H9 (cell line): ENCODE results near the gene H2AZ1. TPM values are rescaled to one million over a fixed set of nuclear protein-coding genes. Genes with fewer than 3 reads are reported as not detected.

ENCODE experiments used
- DNase-seq: peaks from one replicate; pipeline ENCODE4 v3.0.0-alpha.2; 2017
- H2AFZ ChIP-seq: one replicate; pipeline ENCODE4 v1.6.1; 2013; ENCODE audit warnings: mild to moderate bottlenecking, low read length, control low read depth, moderate library complexity
- H2AK5ac ChIP-seq: 2 replicates; pipeline ENCODE4 v1.6.1; 2013; ENCODE audit warnings: low read length, control low read depth, mixed read lengths; ENCODE audit not compliant: insufficient read length
- H2BK120ac ChIP-seq: one replicate; pipeline ENCODE4 v1.6.1; 2013; ENCODE audit warnings: low read depth, mild to moderate bottlenecking, low read length, control low read depth, inconsistent platforms; ENCODE audit not compliant: poor library complexity, severe bottlenecking
- H2BK12ac ChIP-seq: 2 replicates; pipeline ENCODE4 v1.6.1; 2013; ENCODE audit warnings: low read length, control low read depth, mixed read lengths, low read depth; ENCODE audit not compliant: insufficient read length
- H2BK15ac ChIP-seq: 2 replicates; pipeline ENCODE4 v1.6.1; 2013; ENCODE audit warnings: low read depth, low read length, control low read depth
- H2BK20ac ChIP-seq: one replicate; pipeline ENCODE4 v1.6.1; 2013; ENCODE audit warnings: low read depth, mild to moderate bottlenecking, low read length, control low read depth, inconsistent platforms; ENCODE audit not compliant: poor library complexity, severe bottlenecking
- H2BK5ac ChIP-seq: 2 replicates; pipeline ENCODE4 v1.6.1; 2013; ENCODE audit warnings: low read length, control low read depth, mixed read lengths; ENCODE audit not compliant: insufficient read length
- H3K14ac ChIP-seq: 2 replicates; pipeline ENCODE4 v1.6.1; 2013; ENCODE audit warnings: low read length, control low read depth; ENCODE audit not compliant: insufficient read depth
- H3K18ac ChIP-seq: 2 replicates; pipeline ENCODE4 v1.6.1; 2013; ENCODE audit warnings: low read depth, mild to moderate bottlenecking, mixed read lengths, low read length, control low read depth; ENCODE audit not compliant: insufficient read length
- H3K23ac ChIP-seq: 2 replicates; pipeline ENCODE4 v1.6.1; 2013; ENCODE audit warnings: low read length, control low read depth, mixed read lengths, low read depth; ENCODE audit not compliant: insufficient read length
- H3K23me2 ChIP-seq: 2 replicates; pipeline ENCODE4 v1.6.1; 2013; ENCODE audit warnings: low read depth, mild to moderate bottlenecking, mixed read lengths, low read length, control low read depth; ENCODE audit not compliant: insufficient read length, poor library complexity, severe bottlenecking
- H3K27ac ChIP-seq: 2 replicates; pipeline ENCODE4 v1.5.1; 2013; ENCODE audit warnings: low read length, control low read depth, mixed read lengths, low read depth; ENCODE audit not compliant: insufficient read length
- H3K27me3 ChIP-seq: 2 replicates; pipeline ENCODE4 v1.6.1; 2013; ENCODE audit warnings: low read length, control low read depth, inconsistent platforms; ENCODE audit not compliant: insufficient read depth
- H3K4ac ChIP-seq: 2 replicates; pipeline ENCODE4 v1.6.1; 2013; ENCODE audit warnings: low read depth, mild to moderate bottlenecking, control low read depth, inconsistent platforms, low read length, moderate library complexity
- H3K4me1 ChIP-seq: 2 replicates; pipeline ENCODE4 v1.6.1; 2013; ENCODE audit warnings: low read length, control low read depth, inconsistent platforms; ENCODE audit not compliant: insufficient read depth
- H3K4me2 ChIP-seq: 2 replicates; pipeline ENCODE4 v1.6.1; 2013; ENCODE audit warnings: low read length, control low read depth, mixed read lengths; ENCODE audit not compliant: insufficient read length, insufficient read depth
- H3K56ac ChIP-seq: 2 replicates; pipeline ENCODE4 v1.6.1; 2013; ENCODE audit warnings: low read depth, mild to moderate bottlenecking, mixed read lengths, low read length, control low read depth; ENCODE audit not compliant: insufficient read length
- H3K79me1 ChIP-seq: 2 replicates; pipeline ENCODE4 v1.6.1; 2013; ENCODE audit warnings: low read depth, mild to moderate bottlenecking, moderate library complexity, low read length, control low read depth, inconsistent platforms; ENCODE audit not compliant: insufficient read depth, poor library complexity, severe bottlenecking
- H3K79me2 ChIP-seq: 2 replicates; pipeline ENCODE4 v1.6.1; 2013; ENCODE audit warnings: low read length, control low read depth, inconsistent platforms; ENCODE audit not compliant: insufficient read depth
- H3K9ac ChIP-seq: 2 replicates; pipeline ENCODE4 v1.6.1; 2013; ENCODE audit warnings: low read length, control low read depth, mixed read lengths; ENCODE audit not compliant: insufficient read length; ENCODE audit errors: extremely low read depth
- H3K9me3 ChIP-seq: one replicate; pipeline ENCODE4 v1.6.1; 2013; ENCODE audit warnings: low read depth, low read length, inconsistent platforms; ENCODE audit not compliant: control insufficient read depth
- H3T11ph ChIP-seq: one replicate; pipeline ENCODE4 v1.6.1; 2013; ENCODE audit warnings: mild to moderate bottlenecking, low read length, control low read depth, inconsistent platforms
- H4K20me1 ChIP-seq: one replicate; pipeline ENCODE4 v1.6.1; 2013; ENCODE audit not compliant: control insufficient read depth, insufficient read length, insufficient read depth
- H4K5ac ChIP-seq: 2 replicates; pipeline ENCODE4 v1.6.1; 2013; ENCODE audit warnings: low read depth, mild to moderate bottlenecking, mixed read lengths, low read length, control low read depth; ENCODE audit not compliant: insufficient read length
- H4K8ac ChIP-seq: replicated peaks from 2 replicates; pipeline ENCODE4 v1.6.1; 2013; ENCODE audit warnings: low read length, control low read depth, mixed read lengths, low read depth; ENCODE audit not compliant: insufficient read length
- H4K91ac ChIP-seq: 2 replicates; pipeline ENCODE4 v1.6.1; 2013; ENCODE audit warnings: low read depth, mild to moderate bottlenecking, moderate library complexity, mixed read lengths, low read length, control low read depth; ENCODE audit not compliant: insufficient read length
- H3K27ac Mint-ChIP-seq, 3 experiments: 2 replicates in 2 of 3; 3 replicates in 1 of 3; pipeline ENCODE4 v1.8.0; 2020 to 2021; ENCODE audit warnings: mixed read lengths in 3 of 3, mild to moderate bottlenecking in 1 of 3, moderate library complexity in 1 of 3
- H3K27me3 Mint-ChIP-seq: 2 replicates; pipeline ENCODE4 v1.8.0; 2021; ENCODE audit warnings: low read depth, mild to moderate bottlenecking, moderate library complexity, mixed read lengths
- H3K36me3 Mint-ChIP-seq, 3 experiments: 2 replicates in 2 of 3; 3 replicates in 1 of 3; pipeline ENCODE4 v1.8.0; 2020 to 2021; ENCODE audit warnings: low read depth in 3 of 3, mixed read lengths in 3 of 3; ENCODE audit not compliant: insufficient read depth in 1 of 3
- H3K4me1 Mint-ChIP-seq, 2 experiments: 2 replicates each; pipeline ENCODE4 v1.8.0; 2020; ENCODE audit warnings: mixed read lengths in 2 of 2
- H3K4me3 Mint-ChIP-seq, 2 experiments: 2 replicates in 1 of 2; 3 replicates in 1 of 2; pipeline ENCODE4 v1.8.0; 2020 to 2021; ENCODE audit warnings: mild to moderate bottlenecking in 2 of 2, mixed read lengths in 2 of 2, moderate library complexity in 1 of 2
- H3K9me3 Mint-ChIP-seq, 2 experiments: 2 replicates in 1 of 2; 3 replicates in 1 of 2; pipeline ENCODE4 v1.8.0; 2020; ENCODE audit warnings: mild to moderate bottlenecking in 2 of 2, mixed read lengths in 2 of 2, moderate library complexity in 1 of 2
- CTCF ChIP-seq: fragments of 200-600 bp; sonication (generic); conservative IDR thresholded peaks from 3 replicates; pipeline ENCODE4 v1.8.0; 2021; ENCODE audit warnings: antibody characterized with exemption, mild to moderate bottlenecking
- WGBS: extraction: QIAGEN DNeasy Blood & Tissue Kit; methylation state at CpG from one replicate; pipeline ENCODE4 v1.1.7; 2013; ENCODE audit warnings: missing lambda C conversion rate, low lambda C conversion rate, mixed read lengths; ENCODE audit not compliant: insufficient read length; ENCODE audit errors: extremely low coverage; 5-methylcytosine and 5-hydroxymethylcytosine counted together
- total RNA-seq: library from RNA; stranded (reverse); gene quantifications from 2 replicates; pipeline ENCODE4 v1.2.1, GENCODE V29; 2021

H2AZ1 gene
- total RNA-seq, 1 experiment from 2014 or later, result 811 TPM

GRCh38 chr4:99983289-99983943 lies 33.3 kb upstream of the H2AZ1 start:
- no peaks in the 10 kb centered on the region; a peak in 1 of 5 replicates for H3K9me3 Mint-ChIP-seq

More at GRCh38 chr4:99983289-99983943, 33.3 kb upstream of the H2AZ1 start:
- DNase-seq, result no peak
- no peak overlapping the region for H3K9ac ChIP-seq
- no peak overlapping the region for H2AFZ ChIP-seq
- no peak overlapping the region for H3K4me2 ChIP-seq
- H2AK5ac ChIP-seq, result no peak overlapping the region
- H3K27me3 Mint-ChIP-seq, result no peaks in the 10 kb centered on the region
- no peaks in the 10 kb centered on the region for H3K4me1 ChIP-seq
- no peaks in the 10 kb centered on the region for H3K79me1 ChIP-seq
- no peaks in the 10 kb centered on the region for H3K4me1 Mint-ChIP-seq
- H3K79me2 ChIP-seq, result no peaks in the 10 kb centered on the region
- no peak overlapping the region for H3K18ac ChIP-seq
- H3T11ph ChIP-seq, result no peak overlapping the region
- no peak overlapping the region for H3K4ac ChIP-seq
- H4K8ac ChIP-seq, result no peak overlapping the region
- H3K23ac ChIP-seq, result no peak overlapping the region
- H4K5ac ChIP-seq, result no peak overlapping the region
- no peak overlapping the region for H3K14ac ChIP-seq
- H4K91ac ChIP-seq, result no peak overlapping the region
- no peak overlapping the region for H2BK20ac ChIP-seq
- no peak overlapping the region for H2BK12ac ChIP-seq
- no peaks in the 10 kb centered on the region for H3K27me3 ChIP-seq
- no peak overlapping the region for H3K4me3 Mint-ChIP-seq
- no peak overlapping the region for H3K27ac ChIP-seq
- no peaks in the 10 kb centered on the region for H3K9me3 ChIP-seq
- H2BK120ac ChIP-seq, result no peak overlapping the region
- no CpG with 5 or more reads among the region's 4 CpGs for WGBS
- no peak overlapping the region for H2BK15ac ChIP-seq
- H3K27ac Mint-ChIP-seq, result no peak overlapping the region
- no peaks in the 10 kb centered on the region for H3K23me2 ChIP-seq
- no peaks in the 10 kb centered on the region for H4K20me1 ChIP-seq
- H3K56ac ChIP-seq, result no peak overlapping the region
- H2BK5ac ChIP-seq, result no peak overlapping the region
- TF ChIP-seq CTCF, result no peak
- H3K36me3 Mint-ChIP-seq, result no peaks in the 10 kb centered on the region
